ENCODE measurements around the gene MAGI2.

The MAGI2 gene

DNA sequence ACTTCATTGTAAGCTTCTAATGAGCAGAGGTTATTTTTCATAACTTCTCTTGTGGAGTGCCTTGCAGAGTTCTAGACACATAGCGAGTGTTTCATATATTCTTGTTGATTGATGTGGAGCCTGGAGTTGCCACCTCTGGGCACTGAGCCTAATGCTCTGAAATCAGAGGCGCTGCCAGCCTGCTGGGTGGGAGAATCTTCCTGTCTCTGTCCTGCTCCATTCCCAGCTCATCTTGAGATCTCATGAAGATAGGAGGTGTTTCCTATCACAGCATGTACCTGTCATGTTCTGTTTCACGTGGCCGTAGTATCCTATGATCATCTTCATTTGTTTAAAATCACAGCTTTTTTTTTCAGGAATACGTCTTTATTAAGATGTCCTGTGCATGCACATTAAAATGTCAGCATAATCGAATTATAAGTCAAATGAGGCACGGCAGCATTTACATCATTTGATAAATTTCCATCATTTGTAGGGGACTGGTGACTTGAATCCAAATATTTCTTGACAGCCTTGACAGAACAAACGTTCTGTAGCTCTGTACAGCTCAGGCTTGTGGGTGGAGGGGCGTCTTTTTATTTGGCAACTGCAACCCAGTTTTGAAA is 1261.9 kb downstream of the MAGI2 start:
- Histone ChIP-seq H2BK5ac (ENCODE audit: low read length) (no peak overlapping the region), H3K9ac (ENCODE audit: low read depth, low read length, poor library complexity) (no peak overlapping the region), H3K4me3 (ENCODE audit: low read length in 2 of 2) (no peak overlapping the region), H2AK5ac (ENCODE audit: low read depth, low read length) (no peak overlapping the region), H3K9me3 (replicated peaks in 1 of 2; ENCODE audit: control insufficient read depth in 2 of 2, insufficient read depth in 1 of 2, low read depth in 1 of 2, low read length in 2 of 2) (no peaks in the 10 kb centered on the region), H2BK15ac (ENCODE audit: low read length) (no peak overlapping the region), H3K36me3 (replicated peaks in 1 of 2; ENCODE audit: control insufficient read depth in 2 of 2, insufficient read depth in 2 of 2, low read length in 2 of 2) (no peaks in the 10 kb centered on the region), H3K18ac (ENCODE audit: low read length) (no peak overlapping the region), H3K23ac (ENCODE audit: low read depth, low read length, poor library complexity) (no peak overlapping the region), H3K4me1 (ENCODE audit: control insufficient read depth in 2 of 2, insufficient read depth in 1 of 2, low read depth in 1 of 2, low read length in 2 of 2) (no peaks in the 10 kb centered on the region), H2AFZ (ENCODE audit: low read length) (no peak overlapping the region), H3K14ac (ENCODE audit: low read length) (no peak overlapping the region), H4K91ac (ENCODE audit: low read depth, low read length, poor library complexity) (no peak overlapping the region), H3K27me3 (ENCODE audit: control insufficient read depth in 3 of 3, insufficient read depth in 3 of 3, low read depth in 1 of 3, low read length in 3 of 3) (no peaks in the 10 kb centered on the region), H2BK120ac (ENCODE audit: low read depth, low read length) (no peak overlapping the region), H4K8ac (ENCODE audit: low read depth, low read length) (no peak overlapping the region), H3K27ac (replicated peaks; ENCODE audit: low read length) (no peak overlapping the region), H3K79me1 (ENCODE audit: low read depth, low read length) (no peaks in the 10 kb centered on the region), H2BK12ac (ENCODE audit: low read length) (no peak overlapping the region), H3K4me2 (ENCODE audit: insufficient read depth, low read length, poor library complexity, severe bottlenecking) (no peak overlapping the region), H3K4ac (ENCODE audit: low read length) (no peak overlapping the region)
- DNase-seq (ENCODE audit: low spot score), result no peak
- no CpG with 5 or more reads among the region's 9 CpGs for WGBS, 2 donors (ENCODE audit: extremely low coverage in 2 of 2, insufficient read length in 2 of 2, insufficient replicate concordance in 1 of 2)

DNA sequence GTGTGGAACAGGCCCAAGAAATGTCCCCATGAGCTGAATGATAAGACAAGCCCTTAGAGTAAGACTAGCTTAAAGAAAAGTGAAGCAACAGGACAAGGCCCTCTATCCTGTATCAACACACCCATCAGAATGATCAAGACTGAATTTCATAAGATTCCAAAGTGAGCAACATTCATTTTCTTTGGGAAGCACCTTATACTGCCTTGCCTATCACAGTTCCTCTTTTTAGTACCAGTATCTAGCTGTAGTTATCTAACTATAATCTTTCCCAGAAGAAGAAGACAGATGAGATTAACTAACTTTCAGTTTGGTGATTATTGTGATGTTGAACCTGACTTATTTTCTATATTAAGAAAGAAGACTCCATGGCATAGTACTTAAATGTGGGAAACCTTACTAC is 1263.7 kb downstream of the MAGI2 start:
- H2AFZ ChIP-seq (ENCODE audit: low read length), result no peak overlapping the region
- H3K4me1 ChIP-seq (ENCODE audit: control insufficient read depth in 2 of 2, insufficient read depth in 1 of 2, low read depth in 1 of 2, low read length in 2 of 2), result no peaks in the 10 kb centered on the region
- no peak overlapping the region for H2BK15ac ChIP-seq (ENCODE audit: low read length)
- H3K9me3 ChIP-seq (replicated peaks in 1 of 2; ENCODE audit: control insufficient read depth in 2 of 2, insufficient read depth in 1 of 2, low read depth in 1 of 2, low read length in 2 of 2), result no peaks in the 10 kb centered on the region
- no peak overlapping the region for H4K8ac ChIP-seq (ENCODE audit: low read depth, low read length)
- no peaks in the 10 kb centered on the region for H3K36me3 ChIP-seq (replicated peaks in 1 of 2; ENCODE audit: control insufficient read depth in 2 of 2, insufficient read depth in 2 of 2, low read length in 2 of 2)
- no peaks in the 10 kb centered on the region for H3K27me3 ChIP-seq (ENCODE audit: control insufficient read depth in 3 of 3, insufficient read depth in 3 of 3, low read depth in 1 of 3, low read length in 3 of 3)
- H3K18ac ChIP-seq (ENCODE audit: low read length), result no peak overlapping the region
- no peak overlapping the region for H4K91ac ChIP-seq (ENCODE audit: low read depth, low read length, poor library complexity)
- no peak overlapping the region for H2AK5ac ChIP-seq (ENCODE audit: low read depth, low read length)
- H3K79me1 ChIP-seq (ENCODE audit: low read depth, low read length), result no peaks in the 10 kb centered on the region
- H3K9ac ChIP-seq (ENCODE audit: low read depth, low read length, poor library complexity), result no peak overlapping the region
- no peak overlapping the region for H3K4me2 ChIP-seq (ENCODE audit: insufficient read depth, low read length, poor library complexity, severe bottlenecking)
- no peak overlapping the region for H2BK120ac ChIP-seq (ENCODE audit: low read depth, low read length)
- H3K27ac ChIP-seq (replicated peaks; ENCODE audit: low read length), result no peak overlapping the region
- no peak overlapping the region for H3K4me3 ChIP-seq (ENCODE audit: low read length in 2 of 2)
- H3K4ac ChIP-seq (ENCODE audit: low read length), result no peak overlapping the region
- no peak for DNase-seq (ENCODE audit: low spot score)
- no peak overlapping the region for H2BK5ac ChIP-seq (ENCODE audit: low read length)
- no peak overlapping the region for H2BK12ac ChIP-seq (ENCODE audit: low read length)
- no peak overlapping the region for H3K14ac ChIP-seq (ENCODE audit: low read length)
- no peak overlapping the region for H3K23ac ChIP-seq (ENCODE audit: low read depth, low read length, poor library complexity)

DNA sequence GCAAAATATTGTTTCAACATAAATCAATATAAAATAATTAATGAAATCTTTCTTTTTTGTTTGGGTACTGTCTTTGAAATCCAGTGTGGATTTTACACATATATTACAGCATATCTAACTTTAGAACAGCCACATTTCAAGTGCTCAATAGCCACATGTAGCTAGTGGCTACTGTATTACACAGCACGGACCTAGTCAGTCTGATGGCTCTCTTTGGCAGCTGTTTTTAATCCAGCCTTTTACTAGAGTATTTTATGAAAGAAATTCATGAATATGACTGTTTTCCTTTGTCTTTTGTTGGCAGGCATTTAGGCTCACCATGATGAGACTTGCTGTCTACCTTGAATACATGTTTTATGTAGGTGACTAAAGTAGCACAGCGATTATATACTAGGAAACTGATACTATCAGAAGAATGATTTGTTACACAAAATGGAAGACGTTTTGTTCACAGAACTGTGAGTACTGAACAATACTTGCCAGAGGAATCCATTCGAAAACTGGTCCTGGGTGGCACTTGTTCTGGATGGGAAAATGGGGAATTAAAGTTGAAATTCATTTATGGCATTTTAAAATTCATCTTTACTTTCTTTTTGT is 1268.2 kb downstream of the MAGI2 start:
- Histone ChIP-seq H3K27me3 (ENCODE audit: control insufficient read depth in 3 of 3, insufficient read depth in 3 of 3, low read depth in 1 of 3, low read length in 3 of 3) (no peaks in the 10 kb centered on the region), H2AK5ac (ENCODE audit: low read depth, low read length) (no peak overlapping the region), H2BK120ac (ENCODE audit: low read depth, low read length) (no peak overlapping the region), H2BK5ac (ENCODE audit: low read length) (no peak overlapping the region), H2BK12ac (ENCODE audit: low read length) (no peak overlapping the region), H3K4ac (ENCODE audit: low read length) (no peak overlapping the region), H4K8ac (ENCODE audit: low read depth, low read length) (no peak overlapping the region), H3K79me1 (ENCODE audit: low read depth, low read length) (no peaks in the 10 kb centered on the region), H3K4me3 (ENCODE audit: low read length in 2 of 2) (no peak overlapping the region), H4K91ac (ENCODE audit: low read depth, low read length, poor library complexity) (no peak overlapping the region), H3K9me3 (replicated peaks in 1 of 2; ENCODE audit: control insufficient read depth in 2 of 2, insufficient read depth in 1 of 2, low read depth in 1 of 2, low read length in 2 of 2) (peaks cover 0 to 1% of the 10 kb centered on the region in 2 donors), H3K4me1 (ENCODE audit: control insufficient read depth in 2 of 2, insufficient read depth in 1 of 2, low read depth in 1 of 2, low read length in 2 of 2) (peaks cover 2% of the 10 kb centered on the region in 2 donors), H3K36me3 (replicated peaks in 1 of 2; ENCODE audit: control insufficient read depth in 2 of 2, insufficient read depth in 2 of 2, low read length in 2 of 2) (no peaks in the 10 kb centered on the region), H3K9ac (ENCODE audit: low read depth, low read length, poor library complexity) (no peak overlapping the region), H3K14ac (ENCODE audit: low read length) (no peak overlapping the region), H3K27ac (replicated peaks; ENCODE audit: low read length) (no peak overlapping the region), H2AFZ (ENCODE audit: low read length) (no peak overlapping the region), H3K18ac (ENCODE audit: low read length) (no peak overlapping the region), H2BK15ac (ENCODE audit: low read length) (no peak overlapping the region), H3K4me2 (ENCODE audit: insufficient read depth, low read length, poor library complexity, severe bottlenecking) (no peak overlapping the region), H3K23ac (ENCODE audit: low read depth, low read length, poor library complexity) (no peak overlapping the region)
- no CpG with 5 or more reads among the region's 4 CpGs for WGBS, 2 donors (ENCODE audit: extremely low coverage in 2 of 2, insufficient read length in 2 of 2, insufficient replicate concordance in 1 of 2)
- DNase-seq (ENCODE audit: low spot score), result no peak

DNA sequence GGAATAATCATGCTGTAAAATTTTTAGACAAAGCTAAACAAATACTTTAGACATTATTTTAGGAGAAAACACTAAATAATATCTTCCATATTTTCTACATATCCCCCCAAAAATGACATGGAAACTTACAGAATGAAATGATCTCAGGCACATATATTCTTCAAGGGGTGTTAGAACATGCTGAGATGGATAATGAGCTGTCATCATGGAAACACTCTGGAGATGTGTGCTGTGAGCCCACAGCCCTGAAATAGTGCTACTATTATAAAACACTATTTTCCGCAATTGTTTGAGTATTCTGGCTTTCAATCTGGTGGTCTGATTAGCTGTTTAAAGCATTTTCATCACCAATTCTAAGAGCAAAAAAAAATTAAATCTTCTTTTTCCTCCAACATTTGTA is 1269.2 kb downstream of the MAGI2 start:
- H4K8ac ChIP-seq (ENCODE audit: low read depth, low read length), result no peak overlapping the region
- H3K4me1 ChIP-seq (ENCODE audit: control insufficient read depth in 2 of 2, insufficient read depth in 1 of 2, low read depth in 1 of 2, low read length in 2 of 2), result peaks cover 2% of the 10 kb centered on the region in 2 donors
- H2BK12ac ChIP-seq (ENCODE audit: low read length), result no peak overlapping the region
- WGBS, 2 donors (ENCODE audit: extremely low coverage in 2 of 2, insufficient read length in 2 of 2, insufficient replicate concordance in 1 of 2), result no CpG with 5 or more reads among the region's 1 CpG
- H3K27me3 ChIP-seq (ENCODE audit: control insufficient read depth in 3 of 3, insufficient read depth in 3 of 3, low read depth in 1 of 3, low read length in 3 of 3), result no peaks in the 10 kb centered on the region
- H3K79me1 ChIP-seq (ENCODE audit: low read depth, low read length), result no peaks in the 10 kb centered on the region
- H3K14ac ChIP-seq (ENCODE audit: low read length), result no peak overlapping the region
- H3K4me2 ChIP-seq (ENCODE audit: insufficient read depth, low read length, poor library complexity, severe bottlenecking), result no peak overlapping the region
- H3K27ac ChIP-seq (replicated peaks; ENCODE audit: low read length), result no peak overlapping the region
- H3K23ac ChIP-seq (ENCODE audit: low read depth, low read length, poor library complexity), result no peak overlapping the region
- H2AK5ac ChIP-seq (ENCODE audit: low read depth, low read length), result no peak overlapping the region
- H3K4me3 ChIP-seq (ENCODE audit: low read length in 2 of 2), result no peak overlapping the region
- no peaks in the 10 kb centered on the region for H3K36me3 ChIP-seq (replicated peaks in 1 of 2; ENCODE audit: control insufficient read depth in 2 of 2, insufficient read depth in 2 of 2, low read length in 2 of 2)
- peaks cover 0 to 1% of the 10 kb centered on the region in 2 donors for H3K9me3 ChIP-seq (replicated peaks in 1 of 2; ENCODE audit: control insufficient read depth in 2 of 2, insufficient read depth in 1 of 2, low read depth in 1 of 2, low read length in 2 of 2)
- H2BK5ac ChIP-seq (ENCODE audit: low read length), result no peak overlapping the region
- DNase-seq (ENCODE audit: low spot score), result no peak
- H2BK15ac ChIP-seq (ENCODE audit: low read length), result no peak overlapping the region
- H3K4ac ChIP-seq (ENCODE audit: low read length), result no peak overlapping the region
- no peak overlapping the region for H3K18ac ChIP-seq (ENCODE audit: low read length)
- no peak overlapping the region for H4K91ac ChIP-seq (ENCODE audit: low read depth, low read length, poor library complexity)
- H2AFZ ChIP-seq (ENCODE audit: low read length), result no peak overlapping the region
- H2BK120ac ChIP-seq (ENCODE audit: low read depth, low read length), result no peak overlapping the region
- no peak overlapping the region for H3K9ac ChIP-seq (ENCODE audit: low read depth, low read length, poor library complexity)

Data from neuronal stem cell (in vitro differentiated cells).